WI38 (cell line): Measurements from ENCODE around the gene PBX2.
"Not testable (repeated sequence)": the region's sequence is repeated elsewhere in the genome, so short reads cannot be mapped to it uniquely, and the experiment has no call there.

ENCODE experiments used
- H3K4me3 ChIP-seq: 2 replicates; pipeline ENCODE4 v1.5.1; 2011; ENCODE audit warnings: low read depth, mild to moderate bottlenecking, control low read depth, low read length
- CTCF ChIP-seq: IDR thresholded peaks from 2 replicates; pipeline ENCODE4 v1.5.1; 2012; ENCODE audit warnings: low read depth, mild to moderate bottlenecking, control low read depth, low read length

Gene PBX2

GRCh38 chr6:32194825-32195651 is 5.0 kb upstream of the PBX2 start:
- TF ChIP-seq CTCF, result peak; percentile 45
- H3K4me3 ChIP-seq, result peak overlapping the region; percentile 46

DNA sequence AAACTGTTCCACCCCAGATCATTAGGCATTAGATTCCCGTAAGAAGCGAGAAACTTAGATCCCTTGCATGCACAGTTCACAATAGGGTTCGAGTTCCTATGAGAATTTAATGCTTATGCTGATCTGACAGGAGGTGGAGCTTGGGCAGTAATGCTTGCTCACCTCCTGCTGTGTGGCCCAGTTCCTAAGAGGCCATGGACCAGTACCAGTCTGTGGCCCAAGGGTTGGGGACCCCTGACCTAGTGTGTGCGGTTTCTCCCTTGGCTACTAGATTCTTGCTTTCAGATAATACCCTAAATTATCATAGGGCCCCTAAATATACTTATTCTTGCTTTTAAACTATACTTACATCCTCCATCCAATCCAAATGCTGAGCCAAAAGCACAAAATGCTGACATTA is 4.4 kb upstream of the PBX2 start:
- no peak for TF ChIP-seq CTCF
- no peak overlapping the region for H3K4me3 ChIP-seq

- not testable (repeated sequence) for H3K4me3 ChIP-seq
Observed at GRCh38 chr6:32193096-32193495, 3.1 kb upstream of the PBX2 start.

DNA sequence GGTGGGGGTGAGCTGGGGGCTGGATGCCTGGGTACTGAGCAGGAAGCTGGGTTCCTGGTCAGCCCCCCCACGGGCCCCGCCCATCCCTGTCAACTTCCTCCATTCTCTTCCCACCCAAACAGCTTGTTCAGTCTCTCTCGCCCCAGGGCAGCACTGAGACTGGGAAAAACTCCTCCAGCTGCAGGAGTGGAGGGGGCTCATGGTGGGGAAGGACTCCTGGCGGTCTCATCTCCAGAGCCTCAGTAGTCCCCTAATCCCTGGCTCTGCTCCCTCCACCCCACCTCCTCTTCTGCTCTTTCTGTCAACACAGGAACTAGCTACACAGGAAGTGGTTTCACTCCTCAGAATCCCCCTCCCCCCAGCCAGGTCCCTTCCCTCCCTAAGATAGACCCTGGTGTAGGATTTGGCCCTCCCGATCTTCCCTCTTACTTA is 2.6 kb upstream of the PBX2 start, which contains the start of gene GPSM3:
TSS of gene GPSM3 (minus strand) at position 36 of the 432 bp plus-strand sequence. CDS start 130 bp downstream, outside the sequence.
- H3K4me3 ChIP-seq, result peak within 1 kb of the TSS; percentile 30; the same call in 1 of the 2 replicates
- no peak for TF ChIP-seq CTCF

DNA sequence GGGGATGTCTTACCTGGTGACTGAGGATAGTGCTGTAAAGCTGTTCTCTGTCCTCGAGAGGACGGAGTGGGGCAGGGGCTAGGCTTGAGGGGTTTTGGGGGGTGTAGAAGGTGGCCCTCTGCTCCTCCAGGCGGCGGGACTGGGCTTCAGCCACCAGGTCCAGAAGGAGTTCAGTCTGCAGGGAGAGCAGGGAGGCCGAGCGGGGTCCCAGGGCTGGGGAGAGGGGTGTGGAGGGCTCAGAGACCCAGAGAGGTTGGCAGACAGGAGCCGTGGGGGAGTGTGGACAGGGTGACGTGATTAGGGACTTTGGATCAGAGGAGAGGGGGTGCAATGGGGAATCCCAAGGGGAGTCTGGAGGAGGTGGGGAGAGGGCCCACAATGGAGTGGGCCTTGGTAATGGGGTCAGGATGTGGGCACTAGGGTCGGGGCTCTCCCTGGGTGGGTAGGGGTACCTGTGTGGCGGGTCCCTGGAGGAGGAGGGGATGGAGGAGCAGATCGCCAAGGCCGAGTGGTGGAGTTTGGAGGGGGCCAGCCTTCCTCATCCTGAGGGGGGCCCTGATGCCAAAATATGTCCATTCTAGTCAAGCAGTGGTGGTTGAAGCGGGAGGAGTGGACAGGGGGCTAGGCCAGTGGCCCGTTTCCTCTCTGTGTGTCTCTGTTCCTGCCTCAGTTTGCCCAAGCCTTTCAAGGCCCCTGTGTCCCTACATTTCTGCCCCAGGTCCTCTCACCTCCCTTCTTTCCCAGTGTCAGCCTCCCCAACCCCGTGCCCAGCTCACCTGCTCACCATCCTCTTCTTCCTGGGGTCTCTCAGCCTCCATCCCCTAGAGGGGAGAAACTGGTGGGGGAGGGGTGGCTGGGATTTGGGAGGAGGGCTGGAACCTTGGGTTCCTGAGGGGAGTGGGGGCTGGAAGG is 1.9 kb upstream of the PBX2 start:
- no peak overlapping the region for H3K4me3 ChIP-seq
- TF ChIP-seq CTCF, result no peak

DNA sequence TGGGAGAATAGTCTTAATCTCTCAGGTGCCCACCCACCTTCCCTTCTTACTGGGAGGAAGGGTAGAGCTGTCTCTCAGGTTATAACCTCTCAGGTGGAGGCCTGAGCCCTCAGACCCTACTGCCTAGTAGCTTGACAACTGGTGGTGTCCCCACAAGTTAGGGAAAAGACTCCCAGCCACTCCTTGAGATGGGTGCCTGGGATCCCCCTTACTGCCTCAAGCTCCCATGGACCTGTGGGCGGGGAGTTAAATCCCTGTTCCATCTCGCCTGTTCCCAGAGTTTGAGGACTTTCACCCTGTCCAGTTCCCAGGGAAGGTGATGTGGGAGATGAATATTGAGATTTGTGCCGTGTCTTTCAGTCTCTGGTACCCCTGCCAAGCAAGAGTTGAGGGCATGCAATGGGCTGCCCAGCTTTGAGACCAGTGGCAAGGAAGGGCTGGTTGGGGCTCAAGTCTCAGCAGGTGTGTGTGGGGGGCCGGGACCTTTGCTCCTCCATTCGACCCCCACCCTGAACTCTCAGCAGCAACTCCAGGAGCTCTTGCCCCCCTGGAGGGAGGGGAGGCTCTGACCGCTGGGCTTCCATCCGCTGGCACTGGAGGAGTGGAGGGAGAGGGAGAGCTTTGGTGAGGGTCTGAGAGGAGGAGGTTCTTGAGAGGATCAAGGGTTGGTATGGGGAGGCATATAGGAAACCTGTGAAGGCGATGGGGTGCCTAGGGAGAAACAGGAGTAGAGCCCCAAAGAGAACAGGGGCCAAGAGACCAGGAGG is 1.1 kb upstream of the PBX2 start:
- no peak for TF ChIP-seq CTCF
- H3K4me3 ChIP-seq, result no peak overlapping the region

GRCh38 chr6:32189742-32190053 is 304 bp downstream of the PBX2 start:
- no peak for TF ChIP-seq CTCF
- peak overlapping the region; percentile 81 for H3K4me3 ChIP-seq
